Thoracic aorta (tissue), 2 donors: ENCODE results near the gene WDR37. TPM values are rescaled to one million over a fixed set of nuclear protein-coding genes. Genes with fewer than 3 reads are reported as not detected.

Experiments
- ATAC-seq: fragments of 150-250 bp; one replicate; pipeline ENCODE4 v1.8.0; 2017; ENCODE audit warnings: low read depth; ENCODE audit not compliant: insufficient number of reproducible peaks, low FRiP score
- DNase-seq: peaks from one replicate; pipeline ENCODE4 v3.0.0-alpha.2; 2020; ENCODE audit warnings: low spot score
- H3K27ac ChIP-seq, 2 donors: fragments of 200-600 bp; sonication (generic); 1 replicate in 1 of 2; 2 replicates in 1 of 2; pipeline ENCODE4 v1.5.1; 2016; ENCODE audit warnings: mild to moderate bottlenecking in 2 of 2, moderate library complexity in 2 of 2
- H3K27me3 ChIP-seq: fragments of 200-600 bp; sonication (generic); replicated peaks from 2 replicates; pipeline ENCODE4 v1.6.0; 2016; ENCODE audit warnings: mild to moderate bottlenecking; ENCODE audit not compliant: insufficient read depth
- H3K36me3 ChIP-seq: fragments of 200-600 bp; sonication (generic); one replicate; pipeline ENCODE4 v1.5.1; 2016
- H3K4me1 ChIP-seq, 2 donors: fragments of 200-600 bp; sonication (generic); 1 replicate in 1 of 2; 2 replicates in 1 of 2; pipeline versions ENCODE4 v1.5.1 to v1.6.0; 2016; ENCODE audit warnings: low read depth in 2 of 2, mild to moderate bottlenecking in 1 of 2; ENCODE audit not compliant: control insufficient read depth in 1 of 2
- H3K4me3 ChIP-seq: fragments of 200-600 bp; sonication (generic); 2 replicates; pipeline ENCODE4 v1.5.1; 2016; ENCODE audit warnings: mild to moderate bottlenecking
- H3K9me3 ChIP-seq: fragments of 200-600 bp; sonication (generic); 2 replicates; pipeline ENCODE4 v1.5.1; 2016
- CTCF ChIP-seq: fragments of 200-600 bp; sonication (generic); IDR thresholded peaks from one replicate; pipeline ENCODE4 v1.5.1; 2019; ENCODE audit warnings: antibody characterized with exemption
- total RNA-seq, 2 donors: library from RNA; depleted of rRNA; stranded (reverse); fragments of >200 nt; gene quantifications; one replicate each; pipeline versions ENCODE4 v1.1.0 to v1.2.3, GENCODE V29; 2016

WDR37 gene
- total RNA-seq, 2 donors from 2014 or later = 18.3 to 24.6 TPM

GRCh38 chr10:1120306-1120705 lies 64.1 kb downstream of the WDR37 start:
- no peaks in the 10 kb centered on the region for H3K4me1 ChIP-seq
- H3K27ac ChIP-seq = no peak overlapping the region
- TF ChIP-seq CTCF = no peak
- no peak for DNase-seq
- no peaks in the 10 kb centered on the region for H3K9me3 ChIP-seq
- H3K36me3 ChIP-seq = peaks cover 35% of the 10 kb centered on the region
- ATAC-seq = no peak
- no peak overlapping the region for H3K4me3 ChIP-seq
- no peaks in the 10 kb centered on the region for H3K27me3 ChIP-seq

GRCh38 chr10:1120801-1121211 lies 64.6 kb downstream of the WDR37 start:
- no peaks in the 10 kb centered on the region for H3K9me3 ChIP-seq
- H3K4me1 ChIP-seq = no peaks in the 10 kb centered on the region
- ATAC-seq (no peak), DNase-seq (no peak)
- no peak overlapping the region for H3K27ac ChIP-seq
- peaks cover 40% of the 10 kb centered on the region for H3K36me3 ChIP-seq
- no peaks in the 10 kb centered on the region for H3K27me3 ChIP-seq
- H3K4me3 ChIP-seq = no peak overlapping the region
- no peak for TF ChIP-seq CTCF

- H3K27me3 ChIP-seq = no peaks in the 10 kb centered on the region
- ATAC-seq (no peak), DNase-seq (no peak)
- TF ChIP-seq CTCF = no peak
- H3K4me3 ChIP-seq = no peak overlapping the region
- H3K4me1 ChIP-seq = no peaks in the 10 kb centered on the region
- no peak overlapping the region for H3K27ac ChIP-seq
- H3K36me3 ChIP-seq = peaks cover 41% of the 10 kb centered on the region
- H3K9me3 ChIP-seq = no peaks in the 10 kb centered on the region
Measured at GRCh38 chr10:1121271-1121970, 65.2 kb downstream of the WDR37 start.

GRCh38 chr10:1122349-1122748 lies 66.2 kb downstream of the WDR37 start:
- Histone ChIP-seq H3K27me3 (no peaks in the 10 kb centered on the region), H3K36me3 (peaks cover 35% of the 10 kb centered on the region), H3K27ac (no peak overlapping the region), H3K9me3 (no peaks in the 10 kb centered on the region), H3K4me1 (no peaks in the 10 kb centered on the region), H3K4me3 (no peak overlapping the region)
- TF ChIP-seq CTCF = no peak
- ATAC-seq (no peak), DNase-seq (no peak)

- TF ChIP-seq CTCF = no peak
- Histone ChIP-seq H3K4me3 (no peak overlapping the region), H3K27ac (no peak overlapping the region), H3K4me1 (no peaks in the 10 kb centered on the region), H3K36me3 (peaks cover 36% of the 10 kb centered on the region), H3K27me3 (no peaks in the 10 kb centered on the region), H3K9me3 (no peaks in the 10 kb centered on the region)
- no peak for DNase-seq
- ATAC-seq = no peak
Measured at GRCh38 chr10:1123198-1123597, 67.0 kb downstream of the WDR37 start.
